ENCODE data around the gene FRK.

GRCh38 chr6:115885636-115886366 lies 174.9 kb downstream of the FRK start:
- TF ChIP-seq POLR2A (IDR thresholded peaks at IDR 0.05) (no peak), CTCF (IDR thresholded peaks at IDR 0.05) (no peak), EP300 (IDR thresholded peaks at IDR 0.05) (no peak), POLR2AphosphoS5 (IDR thresholded peaks at IDR 0.05) (no peak)

Data from stomach (tissue), 4 donors.